GM21367 (cell line): ENCODE data around the gene ZBTB34.

Source experiments
- ATAC-seq: cut with Tn5 transposase; IDR thresholded peaks from one replicate; pipeline ENCODE4 v1.9.1; 2021; ENCODE audit not compliant: unreplicated experiment

The ZBTB34 gene

DNA sequence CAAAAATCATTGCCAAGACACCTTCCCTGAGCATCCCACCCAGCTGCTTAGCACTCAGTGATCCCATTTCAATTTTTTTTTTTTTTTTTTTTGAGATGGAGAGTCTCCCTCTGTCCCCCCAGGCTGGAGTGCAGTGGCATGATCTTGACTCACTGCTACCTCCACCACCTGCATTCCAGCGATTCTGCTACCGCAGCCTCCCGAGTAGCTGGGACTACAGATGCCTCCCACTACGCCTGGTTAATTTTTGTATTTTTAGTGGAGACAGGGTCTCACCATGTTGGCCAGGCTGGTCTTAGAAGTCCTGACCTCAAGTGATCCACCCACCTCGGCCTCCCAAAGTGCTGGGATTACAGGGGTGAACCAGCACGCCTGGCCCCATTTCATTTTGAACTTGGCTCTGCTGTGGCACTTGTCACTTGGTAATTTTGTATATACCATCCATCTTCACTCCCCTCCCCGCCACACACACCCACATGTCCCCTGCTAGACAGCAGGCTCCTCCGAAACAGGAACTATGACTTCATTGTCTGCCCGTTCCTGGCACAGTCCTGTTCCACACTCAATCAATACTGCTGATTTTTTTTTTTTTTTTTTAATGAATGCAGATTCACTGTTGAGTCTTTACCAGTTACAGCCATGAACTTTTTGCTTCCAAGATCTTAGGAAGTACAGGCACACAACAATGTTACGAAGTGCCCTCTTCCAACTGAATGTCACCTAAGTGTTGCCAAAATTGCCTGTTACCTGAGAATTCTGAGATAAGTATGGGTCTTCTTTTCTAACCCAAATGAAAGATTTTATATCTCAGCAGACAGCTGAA is 17.3 kb upstream of the ZBTB34 start:
- no peak for ATAC-seq

DNA sequence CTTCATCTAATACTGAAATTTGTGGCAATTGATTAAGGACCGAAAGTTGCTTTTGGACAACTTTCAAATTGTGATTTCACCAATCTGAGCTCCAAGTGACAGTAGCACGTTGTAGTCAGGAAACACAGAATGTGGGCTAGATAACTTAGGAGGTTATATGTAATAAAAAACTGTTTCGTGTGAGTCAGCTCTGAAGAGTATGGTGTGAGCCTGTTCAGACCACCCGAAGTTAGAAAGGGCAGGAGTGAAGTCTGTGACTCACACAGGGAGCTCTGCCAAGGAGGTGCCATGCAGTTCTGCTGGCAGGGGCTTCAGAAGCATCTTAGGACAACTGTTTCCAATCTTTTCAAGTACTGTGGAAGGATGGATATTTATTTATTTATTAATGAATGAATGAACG is 16.4 kb upstream of the ZBTB34 start:
- no peak for ATAC-seq

DNA sequence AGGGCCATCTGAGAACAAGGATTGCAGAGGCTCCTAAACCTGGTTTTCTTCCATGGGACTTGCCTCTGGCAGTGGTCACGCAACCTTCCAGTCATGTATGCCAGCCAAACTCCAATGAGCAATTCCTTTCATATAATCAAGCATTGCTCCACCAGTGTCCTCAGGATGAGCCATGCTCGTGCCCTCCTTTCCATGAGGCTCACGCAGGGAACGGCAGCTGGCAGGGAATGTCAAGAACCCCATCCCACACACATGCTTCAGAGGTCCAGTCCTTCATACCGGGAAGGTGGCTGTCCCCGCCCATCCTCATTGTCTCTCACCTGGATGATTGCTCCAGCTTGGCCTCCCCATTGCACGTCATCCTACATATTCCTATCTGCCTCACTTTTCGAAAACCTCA is 13.4 kb upstream of the ZBTB34 start:
- no peak for ATAC-seq

DNA sequence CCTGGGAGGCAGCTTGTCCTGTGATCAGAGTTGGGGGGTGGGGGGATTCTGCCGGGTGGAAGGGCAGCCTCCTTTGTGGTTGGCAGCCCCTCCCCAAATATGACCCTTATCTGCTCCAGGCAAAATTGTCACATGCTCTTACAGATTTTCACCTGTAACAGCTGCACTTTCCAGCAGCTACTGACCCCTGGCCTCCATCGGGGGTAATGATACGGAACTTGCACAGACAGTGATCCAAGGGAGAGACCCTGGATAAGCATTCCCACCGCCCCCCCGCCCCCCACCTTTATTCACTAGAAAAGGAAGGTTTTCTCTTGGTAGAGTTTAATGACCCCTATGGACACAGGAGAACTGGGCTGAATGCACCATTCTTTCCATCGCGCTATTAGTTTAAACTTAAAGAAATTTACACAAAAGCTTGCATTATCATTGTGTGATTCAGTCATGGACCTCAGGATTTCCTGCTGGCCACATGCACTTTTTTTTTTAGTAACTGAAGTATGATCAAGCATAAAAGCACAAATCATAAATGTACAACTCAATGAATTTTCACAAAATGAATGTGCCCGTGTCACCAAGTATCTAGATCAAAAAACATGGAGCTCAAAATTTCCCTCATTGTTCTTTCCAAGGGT is 10.7 kb upstream of the ZBTB34 start:
- ATAC-seq, result no peak

DNA sequence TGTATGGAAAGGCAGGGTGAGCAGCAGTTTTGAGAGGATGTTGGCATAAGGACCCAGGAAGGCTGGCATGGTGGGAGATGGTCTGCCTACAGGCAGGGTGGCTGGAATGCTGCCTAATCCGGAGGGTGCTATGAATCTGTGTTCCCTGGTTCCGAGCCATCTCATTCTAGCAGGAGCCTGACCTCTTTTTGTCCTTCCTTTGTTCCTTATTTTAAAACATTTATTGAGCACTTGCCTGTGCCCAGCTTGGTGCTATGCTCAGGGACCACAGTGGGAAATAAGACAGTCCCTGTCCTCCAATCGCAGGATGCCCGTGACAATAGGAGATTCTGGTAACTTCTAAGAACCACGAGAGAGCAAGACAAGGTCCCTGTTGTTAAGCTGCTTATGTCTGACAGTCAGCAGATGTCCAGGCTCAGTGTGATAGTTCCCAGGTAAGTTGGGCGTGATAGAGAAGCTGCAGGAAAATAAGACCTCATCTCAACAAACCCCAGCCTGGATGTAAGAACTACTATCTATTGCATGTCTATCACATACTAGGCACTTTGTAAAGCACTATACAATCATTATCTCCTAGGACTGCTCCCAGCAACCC is 9.1 kb upstream of the ZBTB34 start:
- no peak for ATAC-seq

DNA sequence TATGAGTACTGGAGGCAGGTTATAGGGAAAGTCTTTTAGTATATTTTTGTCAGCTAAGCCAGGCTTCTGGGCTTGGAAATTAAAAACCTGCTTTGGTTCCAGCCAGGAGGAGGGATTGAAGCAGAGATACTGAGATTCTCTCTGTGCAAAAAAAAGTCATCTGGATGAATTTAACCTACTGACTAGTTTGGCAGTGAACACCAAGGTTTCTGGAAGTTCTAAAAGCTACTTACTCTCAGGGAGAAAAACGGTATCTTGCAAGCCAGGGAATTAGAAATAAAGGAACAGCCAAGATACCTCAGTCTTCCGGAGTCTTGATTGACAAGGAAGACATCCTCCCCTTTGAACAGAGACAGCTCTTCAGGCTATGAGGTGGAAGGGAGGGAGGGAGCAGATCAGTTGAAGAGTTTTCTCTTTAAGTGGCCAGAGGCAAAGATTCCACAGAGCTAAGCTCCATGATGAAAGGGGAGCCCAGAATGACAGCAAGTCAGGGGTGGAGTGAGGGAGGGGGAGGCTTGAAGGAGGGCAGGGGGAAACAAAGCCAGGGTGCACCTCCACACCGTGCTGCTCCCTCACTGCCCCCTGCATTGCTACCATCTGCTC is 8.3 kb upstream of the ZBTB34 start:
- no peak for ATAC-seq

DNA sequence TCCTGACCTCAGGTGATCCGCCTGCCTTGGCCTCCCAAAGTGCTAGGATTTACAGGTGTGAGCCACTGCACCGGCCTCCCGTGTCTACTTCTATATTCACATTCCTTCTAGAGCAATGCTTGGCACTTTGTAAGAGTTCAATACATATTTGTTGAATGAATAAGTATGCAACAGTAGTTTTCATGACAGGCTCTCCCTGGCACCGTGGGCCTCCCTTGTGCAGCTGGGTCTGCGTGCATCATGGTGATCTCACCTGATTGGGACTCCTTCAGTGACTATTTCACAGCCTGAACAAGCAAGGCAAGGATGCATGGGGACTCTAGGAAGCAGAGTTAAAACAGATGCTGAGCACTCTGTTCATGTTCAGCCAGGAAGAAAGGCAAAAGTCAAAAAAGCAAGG is 6.8 kb upstream of the ZBTB34 start:
- no peak for ATAC-seq

DNA sequence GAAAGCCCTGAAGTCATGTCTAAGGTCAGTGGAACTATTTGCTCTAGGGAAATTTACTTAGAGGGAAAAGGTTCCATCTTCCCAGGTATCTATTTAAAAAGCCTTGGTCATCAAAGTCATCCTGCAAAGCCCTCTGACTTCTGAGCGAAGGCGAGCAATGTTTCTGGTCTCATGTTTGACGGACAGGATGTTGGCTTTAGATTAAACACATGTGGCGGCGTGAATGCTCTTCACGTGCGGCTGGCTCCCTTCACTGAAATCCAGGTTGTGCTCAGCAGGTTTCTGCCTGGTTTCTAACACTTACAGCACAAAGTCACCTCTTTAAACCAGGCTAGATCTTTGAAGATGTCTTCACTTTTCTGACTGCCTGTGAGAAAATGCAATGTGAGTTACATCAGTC is 5.7 kb upstream of the ZBTB34 start:
- ATAC-seq, result no peak

DNA sequence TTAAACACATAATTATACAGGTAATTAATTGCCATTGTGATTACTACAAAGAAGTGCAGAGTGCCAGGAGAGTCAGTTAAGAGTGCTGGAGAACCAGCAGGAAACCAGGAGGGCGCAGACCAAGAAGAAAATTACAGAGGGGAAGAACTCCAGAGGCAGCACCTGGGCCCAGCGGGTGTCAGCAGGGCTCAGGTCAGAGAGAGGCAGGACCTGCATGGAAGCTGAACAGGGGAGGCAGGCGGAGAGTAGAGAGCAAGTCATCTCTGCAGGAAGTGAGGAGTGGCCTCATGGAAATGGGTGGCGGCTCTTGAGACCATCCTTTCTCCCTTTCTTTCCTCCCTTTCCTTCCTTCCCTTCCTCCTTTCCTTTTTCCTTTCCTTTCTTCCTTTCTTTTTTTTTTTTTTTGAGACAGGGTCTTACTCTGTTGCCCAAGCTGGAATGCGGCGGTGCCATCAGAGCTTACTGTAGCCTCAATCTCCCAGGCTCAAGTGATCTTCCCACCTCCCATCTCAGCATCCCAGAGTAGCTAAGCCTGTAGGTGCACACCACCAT is 4.0 kb upstream of the ZBTB34 start:
- ATAC-seq, result no peak

DNA sequence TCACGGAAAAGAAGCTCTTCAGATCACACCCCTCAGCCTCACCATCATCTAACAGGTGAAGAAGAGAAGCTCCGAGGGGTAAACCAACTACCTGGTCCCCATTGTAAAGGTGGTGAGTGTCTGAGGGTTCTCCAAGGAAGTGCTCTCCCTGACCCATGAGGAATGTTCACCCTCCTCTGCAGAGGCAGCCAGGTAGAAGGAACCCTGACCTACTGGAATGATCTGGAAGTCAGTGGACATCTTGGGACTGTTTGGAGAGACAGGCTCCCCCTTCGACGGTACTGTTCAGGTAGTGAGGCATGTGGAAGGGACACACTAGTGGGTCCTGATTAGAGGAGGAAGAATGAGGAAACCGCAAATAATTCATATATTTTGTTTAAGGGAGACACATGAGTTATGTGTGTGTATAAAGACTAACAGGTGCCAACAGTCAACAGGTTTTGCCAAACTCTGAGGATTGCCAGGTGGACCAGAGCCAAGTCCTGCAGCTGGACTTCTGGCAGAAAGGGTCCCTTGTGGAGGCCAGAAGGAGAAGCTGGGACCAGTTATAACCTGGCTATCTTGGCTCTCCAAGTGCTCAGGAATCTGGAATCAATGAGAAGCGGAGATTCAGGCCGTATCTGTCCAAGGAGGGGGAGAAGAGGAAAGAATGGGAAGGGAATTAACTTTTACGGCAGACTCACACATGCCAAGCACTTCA is 3.0 kb upstream of the ZBTB34 start:
- ATAC-seq, result no peak

DNA sequence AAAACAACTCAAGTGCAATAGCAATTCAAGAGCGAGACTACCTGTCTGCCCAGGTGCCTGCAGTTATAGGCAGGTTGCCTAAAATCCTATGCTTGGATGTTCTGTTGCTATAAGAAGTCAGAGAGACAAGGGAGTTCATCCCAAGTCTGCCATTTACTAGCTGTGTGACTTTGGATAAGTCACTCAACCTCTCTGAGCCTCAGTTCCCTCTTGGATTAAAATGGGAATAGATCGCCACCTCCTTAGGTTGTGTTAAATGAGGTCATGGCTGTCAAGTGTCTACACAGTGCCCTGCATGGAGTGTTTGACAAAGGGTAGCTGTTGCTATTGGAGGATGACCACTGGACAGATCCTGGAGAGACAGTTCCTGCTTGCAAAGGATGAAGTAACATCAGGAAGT is 1.3 kb upstream of the ZBTB34 start:
- no peak for ATAC-seq

DNA sequence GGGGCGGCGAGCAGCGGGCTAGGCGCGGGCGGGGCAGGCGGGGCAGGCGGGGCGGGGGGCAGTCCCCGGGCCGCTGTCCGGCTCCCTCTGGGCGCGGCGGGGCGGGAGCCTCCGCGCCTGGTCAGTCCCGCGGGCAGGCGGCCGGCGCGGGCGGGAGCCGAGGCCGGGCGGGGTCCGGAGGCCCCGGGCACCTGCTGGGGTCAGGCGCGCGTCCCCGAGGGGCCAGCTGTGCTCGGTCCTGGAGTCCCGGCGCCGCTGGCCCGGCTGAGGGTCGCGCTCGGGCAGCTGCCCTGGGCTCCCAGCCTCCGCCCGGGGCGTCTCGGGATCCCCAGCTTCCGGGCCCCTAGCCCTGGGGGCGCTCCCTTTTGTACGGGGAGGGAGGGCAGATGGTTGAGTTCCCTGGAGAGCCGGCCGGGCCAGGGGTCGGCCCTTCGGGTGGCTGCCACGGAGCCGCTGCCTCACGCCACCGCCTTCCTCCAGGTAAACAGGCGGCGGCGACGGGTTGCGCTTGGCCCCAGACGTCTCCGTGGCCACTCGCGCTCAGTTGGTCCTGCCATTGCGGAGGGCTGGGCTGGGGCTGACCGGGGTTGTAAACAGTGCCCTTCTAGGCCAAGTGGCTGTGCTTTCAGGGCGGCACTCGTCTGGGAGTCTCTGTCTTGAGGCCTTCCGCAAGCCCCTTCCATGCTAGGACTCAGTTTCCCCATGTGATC is 473 bp downstream of the ZBTB34 start:
- ATAC-seq, result peak; percentile 24

DNA sequence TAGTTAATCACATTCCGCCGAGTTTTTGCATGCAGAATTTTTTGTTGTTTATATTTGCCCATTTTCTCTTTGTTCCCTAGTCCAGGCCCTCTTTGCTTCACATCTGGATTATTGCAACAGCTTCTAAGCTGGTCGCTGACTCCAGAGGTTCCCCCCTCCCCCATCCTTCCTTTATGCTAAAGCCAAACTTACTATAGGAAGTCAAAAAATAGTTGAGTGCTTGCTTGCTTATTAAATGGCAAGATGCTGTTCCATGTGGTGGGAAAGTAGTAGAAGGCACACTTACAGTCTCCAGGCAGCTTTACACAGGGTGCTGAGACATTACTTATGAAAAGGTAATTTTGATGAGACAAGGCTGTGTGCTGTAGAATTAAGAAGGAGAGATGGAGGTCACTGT is 1.3 kb downstream of the ZBTB34 start:
- ATAC-seq, result no peak

DNA sequence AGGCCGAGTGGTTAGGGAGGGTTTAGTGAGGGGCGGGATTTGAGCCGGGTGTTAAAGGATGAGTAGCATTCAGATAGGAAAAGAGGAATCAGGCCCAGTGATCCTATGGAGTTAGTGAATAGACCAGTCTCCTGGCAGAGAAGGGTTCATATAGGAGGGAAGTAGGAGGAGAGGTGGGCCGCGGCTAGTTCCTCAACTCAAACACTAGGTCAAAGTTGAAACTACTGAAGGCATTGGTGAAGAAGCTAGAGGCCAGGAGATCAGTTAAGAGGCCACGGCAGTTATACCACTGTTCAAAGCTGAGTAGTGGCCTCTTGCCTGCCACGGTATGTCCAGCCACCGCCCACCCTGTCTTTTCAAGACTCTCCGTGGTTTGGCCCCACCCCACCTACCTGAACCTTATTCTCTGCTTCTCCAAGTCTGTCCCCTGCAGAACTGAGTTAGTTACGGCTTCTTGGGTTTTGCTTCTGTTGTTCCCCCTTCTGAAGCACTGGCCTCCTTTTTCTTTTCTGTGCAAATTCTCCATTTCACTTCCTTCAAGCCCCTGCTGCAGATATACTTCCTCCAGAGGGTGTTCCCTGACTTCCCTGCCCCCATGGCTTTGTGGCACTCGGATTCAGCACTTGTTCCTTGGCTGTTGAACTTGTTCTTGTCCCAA is 1.8 kb downstream of the ZBTB34 start:
- no peak for ATAC-seq

DNA sequence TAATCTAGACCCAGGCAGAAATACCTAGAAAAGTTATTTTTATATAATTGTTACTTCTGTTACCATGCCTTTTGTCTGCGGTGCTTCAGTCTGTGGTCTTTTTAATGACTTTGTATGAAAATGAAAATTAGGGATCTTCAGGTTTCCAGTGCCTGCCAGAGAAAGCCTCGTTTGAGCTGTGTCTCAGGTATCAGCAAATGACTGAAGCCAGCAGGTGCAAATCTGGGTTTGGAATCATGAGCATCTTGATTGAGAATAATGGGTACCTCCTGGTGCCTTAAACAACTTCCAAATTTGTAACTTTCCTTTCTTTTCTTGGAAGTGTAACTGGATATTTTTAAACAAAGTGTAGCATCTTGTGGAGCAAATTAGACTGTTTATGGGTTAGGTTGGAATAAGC is 4.3 kb downstream of the ZBTB34 start:
- ATAC-seq, result no peak

DNA sequence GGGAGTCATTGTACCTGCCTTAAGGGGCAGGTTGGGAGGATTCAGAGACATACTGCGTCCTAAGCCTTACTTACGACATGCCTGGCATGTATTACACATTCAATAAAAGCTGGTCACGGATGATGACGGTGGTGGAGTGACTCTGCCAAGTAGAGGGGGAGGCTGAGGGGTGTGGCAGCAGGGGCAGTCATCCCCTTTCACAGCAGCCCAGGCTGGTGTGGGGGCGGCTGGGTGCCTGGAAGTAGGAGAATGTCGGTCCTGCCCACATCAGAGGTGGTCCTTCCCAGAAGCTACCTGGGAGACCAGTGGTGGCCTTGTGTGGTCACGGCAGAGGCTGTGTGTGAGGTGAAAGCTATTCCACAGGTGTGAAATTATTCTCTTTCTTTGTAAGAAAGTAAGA is 8.9 kb downstream of the ZBTB34 start:
- no peak for ATAC-seq

DNA sequence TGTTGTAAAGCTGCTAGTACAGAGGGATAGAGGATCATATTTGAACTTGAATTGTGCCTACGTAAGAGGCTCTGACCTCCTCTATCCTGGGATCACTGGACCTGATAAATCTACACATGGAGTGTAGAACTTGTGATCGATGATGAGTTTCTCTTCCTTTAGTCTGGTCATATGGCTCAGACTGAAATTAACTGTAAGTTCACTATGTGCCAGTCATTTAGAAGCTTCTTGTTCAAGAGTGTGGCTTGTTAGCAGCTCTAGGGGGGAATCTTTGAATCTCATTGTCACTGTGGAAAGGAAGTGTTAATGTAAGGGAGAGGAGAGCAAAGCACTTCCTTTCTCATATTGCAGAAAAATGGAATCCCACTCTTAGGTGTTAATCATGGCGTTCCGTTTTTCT is 12.1 kb downstream of the ZBTB34 start:
- no peak for ATAC-seq

DNA sequence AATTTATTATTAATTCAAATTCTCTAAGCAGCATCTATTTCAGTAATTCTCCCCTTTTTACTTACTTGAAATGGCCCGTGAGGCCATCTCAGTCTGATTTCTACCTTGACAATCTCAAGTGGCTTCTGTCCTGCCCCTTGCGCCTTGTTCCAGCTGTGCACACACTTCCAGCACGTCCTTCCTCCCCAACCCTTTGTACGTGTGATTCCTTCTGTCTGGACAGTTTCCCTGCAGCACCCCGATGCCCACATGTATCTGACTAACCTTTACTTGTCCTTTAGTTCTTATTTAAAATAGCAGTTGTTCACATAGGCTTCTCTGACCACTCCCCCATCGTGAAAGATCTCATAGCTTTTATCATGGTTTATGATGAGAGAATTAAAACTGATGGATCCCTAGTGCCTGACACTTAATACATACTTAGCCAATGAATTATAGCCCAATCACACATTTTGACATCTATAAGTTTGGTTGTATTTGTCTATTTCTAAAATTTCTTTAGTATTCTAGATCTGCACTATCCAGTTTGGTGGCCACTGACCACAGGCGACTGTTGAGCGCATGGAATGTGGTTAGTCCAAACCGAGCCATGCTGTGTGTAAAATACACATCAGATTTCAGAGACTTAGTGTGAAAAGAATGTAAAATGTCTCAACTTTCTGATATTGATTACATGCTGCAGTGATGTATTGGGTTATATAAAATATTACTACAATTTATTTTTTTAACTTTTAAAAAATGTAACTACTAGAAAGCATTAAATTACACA is 14.3 kb downstream of the ZBTB34 start:
- no peak for ATAC-seq
